Measurements from ENCODE around the gene FBXW12. TPM values are rescaled to one million over a fixed set of nuclear protein-coding genes. Genes with fewer than 3 reads are reported as not detected.

Gene FBXW12
- total and polyA plus RNA-seq, 2 donors (not counting 3 experiments of a cell fraction or from before 2014, with no cell fraction given): not detected

DNA sequence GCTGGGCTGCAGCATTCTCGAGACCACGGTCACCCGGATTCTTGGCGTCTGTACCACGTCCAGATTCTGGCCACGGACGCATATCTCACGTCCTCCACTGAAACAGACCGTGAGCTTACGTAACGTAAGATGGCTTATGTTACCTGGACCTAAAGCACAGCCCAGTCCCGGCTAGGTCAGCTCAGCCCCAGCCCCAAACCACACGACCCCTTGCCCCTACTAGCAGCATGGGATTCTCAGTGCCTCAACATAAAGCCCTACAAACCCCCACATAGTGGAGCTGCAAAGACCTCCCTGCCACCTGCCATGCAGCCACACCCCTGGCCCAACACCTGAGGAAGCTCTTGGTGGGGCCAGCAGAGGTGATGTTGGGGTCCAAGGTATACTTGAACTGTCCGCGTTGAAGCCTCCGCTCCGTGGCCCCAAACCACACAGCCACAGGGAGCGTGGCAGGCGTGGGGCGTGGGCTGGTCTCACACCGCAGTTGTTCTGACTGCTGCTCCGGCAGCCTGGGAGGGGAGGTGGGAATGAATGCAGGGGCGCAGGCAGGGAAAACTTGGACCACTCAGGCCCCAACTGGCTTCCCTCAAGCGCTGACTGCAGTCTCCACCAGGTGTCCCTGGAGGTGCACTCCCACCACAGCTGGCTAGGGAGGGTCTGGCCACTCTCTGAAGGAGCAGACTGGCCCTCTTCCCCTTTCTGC is 43.4 kb downstream of the FBXW12 start:
- ChIA-PET CTCF (interaction anchor here (1.4 to 4.0 kb wide), 2 partner anchors 15 to 21 kb away, joined by 5 to 46 read pairs; no protein-coding TSS in a partner anchor), POLR2A (no interaction called here)
- Histone ChIP-seq H2AFZ (ENCODE audit: low read depth, low read length) (no peak overlapping the region), H3K79me2 (ENCODE audit: control insufficient read depth, insufficient read depth, low read length) (no peaks in the 10 kb centered on the region), H3K9ac (replicated peaks; ENCODE audit: extremely low read depth, insufficient read depth, low read length) (no peak overlapping the region), H4K20me1 (replicated peaks; ENCODE audit: control insufficient read depth, extremely low read depth, insufficient read depth, low read length) (no peaks in the 10 kb centered on the region), H3K9me3 (replicated peaks; ENCODE audit: control insufficient read depth, insufficient read depth, low read length) (no peaks in the 10 kb centered on the region), H3K9me1 (replicated peaks; ENCODE audit: control insufficient read depth, extremely low read depth, insufficient read depth, low read length) (no peaks in the 10 kb centered on the region), H3K4me1 (ENCODE audit: control insufficient read depth, extremely low read depth, insufficient read depth, low read length) (no peaks in the 10 kb centered on the region), H3K36me3 (ENCODE audit: control insufficient read depth in 2 of 2, extremely low read depth in 1 of 2, insufficient read depth in 2 of 2, low read length in 2 of 2) (peaks cover 0 to 31% of the 10 kb centered on the region in 2 experiments), H3K27me3 (ENCODE audit: control insufficient read depth in 2 of 2, insufficient read depth in 2 of 2, low read length in 2 of 2) (no peaks in the 10 kb centered on the region), H3K27ac (ENCODE audit: insufficient read depth, low read depth, low read length) (no peak overlapping the region), H3K4me2 (ENCODE audit: insufficient read depth, low read length) (no peak overlapping the region), H3K4me3 (replicated peaks in 1 of 3; ENCODE audit: insufficient read depth in 1 of 3, low read depth in 1 of 3, low read length in 3 of 3) (no peak overlapping the region)
- TF ChIP-seq MYC (IDR thresholded peaks at IDR 0.05; ENCODE audit: low read depth, low read length): no peak
- no TSS peak for BruUV-seq (replicated peaks)
- DNase-seq (ENCODE audit: low read depth, low spot score): no peak
- intact Hi-C loops (cut with micrococcal nuclease) (no loop called here), dilution Hi-C loops (cut with MboI; ENCODE audit: extremely low pct_ligation_motif_present, low sequenced_read_pairs) (no loop called here)
- no peak for FAIRE-seq

DNA sequence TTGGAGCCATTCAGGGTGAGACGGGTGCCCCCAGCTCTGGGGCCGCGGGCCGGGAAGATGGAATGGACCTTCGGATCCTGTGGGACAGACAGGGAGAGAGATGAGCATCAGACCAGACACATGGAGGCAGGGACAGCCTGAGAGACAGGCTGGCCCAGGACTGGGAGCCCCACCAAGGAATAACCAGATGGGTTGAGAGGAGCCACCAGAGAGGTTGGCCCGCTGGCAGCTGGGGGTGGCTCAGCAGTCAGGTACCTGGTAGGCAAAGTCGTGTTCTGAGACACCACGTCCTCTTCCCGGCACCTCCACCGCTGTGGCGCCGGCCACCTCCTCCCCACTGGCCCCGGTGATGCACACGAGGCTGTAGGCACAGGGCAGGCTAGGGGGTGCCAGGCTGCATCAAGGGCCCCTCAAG is 44.1 kb downstream of the FBXW12 start:
- ChIA-PET POLR2A (no interaction called here), CTCF (interaction anchor here (1.4 to 4.0 kb wide), 2 partner anchors 15 to 20 kb away, joined by 5 to 46 read pairs; no protein-coding TSS in a partner anchor)
- Histone ChIP-seq H4K20me1 (replicated peaks; ENCODE audit: control insufficient read depth, extremely low read depth, insufficient read depth, low read length) (no peaks in the 10 kb centered on the region), H3K9ac (replicated peaks; ENCODE audit: extremely low read depth, insufficient read depth, low read length) (no peak overlapping the region), H3K27ac (ENCODE audit: insufficient read depth, low read depth, low read length) (no peak overlapping the region), H3K9me1 (replicated peaks; ENCODE audit: control insufficient read depth, extremely low read depth, insufficient read depth, low read length) (no peaks in the 10 kb centered on the region), H3K36me3 (ENCODE audit: control insufficient read depth in 2 of 2, extremely low read depth in 1 of 2, insufficient read depth in 2 of 2, low read length in 2 of 2) (peaks cover 0 to 25% of the 10 kb centered on the region in 2 experiments), H3K79me2 (ENCODE audit: control insufficient read depth, insufficient read depth, low read length) (no peaks in the 10 kb centered on the region), H3K4me1 (ENCODE audit: control insufficient read depth, extremely low read depth, insufficient read depth, low read length) (no peaks in the 10 kb centered on the region), H3K9me3 (replicated peaks; ENCODE audit: control insufficient read depth, insufficient read depth, low read length) (no peaks in the 10 kb centered on the region), H3K27me3 (ENCODE audit: control insufficient read depth in 2 of 2, insufficient read depth in 2 of 2, low read length in 2 of 2) (no peaks in the 10 kb centered on the region), H3K4me3 (replicated peaks in 1 of 3; ENCODE audit: insufficient read depth in 1 of 3, low read depth in 1 of 3, low read length in 3 of 3) (no peak overlapping the region), H3K4me2 (ENCODE audit: insufficient read depth, low read length) (no peak overlapping the region), H2AFZ (ENCODE audit: low read depth, low read length) (no peak overlapping the region)
- no TSS peak for BruUV-seq (replicated peaks)
- intact Hi-C loops (cut with micrococcal nuclease) (no loop called here), dilution Hi-C loops (cut with MboI; ENCODE audit: extremely low pct_ligation_motif_present, low sequenced_read_pairs) (no loop called here)
- TF ChIP-seq POLR2AphosphoS5 (IDR thresholded peaks at IDR 0.05; ENCODE audit: insufficient read depth, low read depth, low read length): no peak
- no peak for TF ChIP-seq JUN (IDR thresholded peaks at IDR 0.05; ENCODE audit: borderline replicate concordance, insufficient read depth, insufficient read length, low read depth)
- TF ChIP-seq MYC (IDR thresholded peaks at IDR 0.05; ENCODE audit: low read depth, low read length): no peak
- TF ChIP-seq EZH2 (IDR thresholded peaks at IDR 0.05; ENCODE audit: borderline replicate concordance, low read depth, low read length, severe bottlenecking): no peak
- DNase-seq (ENCODE audit: low read depth, low spot score) (no peak), FAIRE-seq (no peak)
